ENCODE data around the gene MCOLN1. TPM values are rescaled to one million over a fixed set of nuclear protein-coding genes. Genes with fewer than 3 reads are reported as not detected.
A peak's percentile ranks its signal among the peaks of the same experiment; 100 is the strongest.

The MCOLN1 gene
- total RNA-seq, 1 experiment from 2014 or later = 10.2 TPM

- ChIA-PET CTCF (no interaction called here), POLR2A (ENCODE audit: unreplicated experiment) (no interaction called here)
- H3K9me2 ChIP-seq (replicated peaks; ENCODE audit: low read length) = no peaks in the 10 kb centered on the region
- H3K27me3 ChIP-seq (ENCODE audit: low read length) = no peaks in the 10 kb centered on the region
- TF ChIP-seq CTCF (conservative IDR thresholded peaks at IDR 0.05; ENCODE audit: low read depth, low read length) = no peak
- no peak for TF ChIP-seq EZH2phosphoT487 (IDR thresholded peaks at IDR 0.05; ENCODE audit: borderline replicate concordance, low read length)
- no peak for TF ChIP-seq EZH2 (IDR thresholded peaks at IDR 0.05; ENCODE audit: low read length, unreplicated experiment)
- H3K9ac ChIP-seq (ENCODE audit: low read length) = no peak overlapping the region
- BruUV-seq (replicated peaks) = no TSS peak
- no peak overlapping the region for H3K27ac ChIP-seq (ENCODE audit: low read length)
- no peak for ATAC-seq
- H3K79me2 ChIP-seq (ENCODE audit: low read length) = peaks cover 9% of the 10 kb centered on the region
- no peaks in the 10 kb centered on the region for H3F3A ChIP-seq (ENCODE audit: low read length, unreplicated experiment)
- no peak overlapping the region for H3K4me3 ChIP-seq (ENCODE audit: low read length)
- H3K36me3 ChIP-seq (ENCODE audit: low read depth, low read length) = peaks cover 40% of the 10 kb centered on the region
- intact Hi-C loops (cut with micrococcal nuclease) = loop anchor here (10.0 kb wide), 1 partner anchor 1855 kb away; the partner anchor contains the start of genes HSD11B1L and MICOS13
- peaks cover 5% of the 10 kb centered on the region; the same call in 1 of the 2 replicates for H3K4me1 ChIP-seq (ENCODE audit: insufficient read depth, low read length)
- no peak overlapping the region for H3K4me2 ChIP-seq (ENCODE audit: low read length)
- no peaks in the 10 kb centered on the region for H3K9me3 ChIP-seq (ENCODE audit: low read length)
- H4K20me1 ChIP-seq (ENCODE audit: low read length) = no peaks in the 10 kb centered on the region
- H2AFZ ChIP-seq (ENCODE audit: low read length) = no peak overlapping the region
- no peak for DNase-seq
Measured at GRCh38 chr19:7539827-7540425, 17.5 kb downstream of the MCOLN1 start.

- Histone ChIP-seq H3K4me2 (ENCODE audit: low read length) (no peak overlapping the region), H3K9me2 (replicated peaks; ENCODE audit: low read length) (no peaks in the 10 kb centered on the region), H3K27me3 (ENCODE audit: low read length) (no peaks in the 10 kb centered on the region), H3K9ac (ENCODE audit: low read length) (no peak overlapping the region), H3K27ac (ENCODE audit: low read length) (no peak overlapping the region), H3K79me2 (ENCODE audit: low read length) (peaks cover 6% of the 10 kb centered on the region), H3K9me3 (ENCODE audit: low read length) (no peaks in the 10 kb centered on the region), H3K4me3 (ENCODE audit: low read length) (no peak overlapping the region), H4K20me1 (ENCODE audit: low read length) (no peaks in the 10 kb centered on the region), H2AFZ (ENCODE audit: low read length) (no peak overlapping the region), H3K36me3 (ENCODE audit: low read depth, low read length) (peaks cover 40% of the 10 kb centered on the region), H3K4me1 (ENCODE audit: insufficient read depth, low read length) (peaks cover 5% of the 10 kb centered on the region; the same call in 1 of the 2 replicates), H3F3A (ENCODE audit: low read length, unreplicated experiment) (no peaks in the 10 kb centered on the region)
- ATAC-seq = peak; percentile 90
- no TSS peak for BruUV-seq (replicated peaks)
- POLR2A ChIA-PET (ENCODE audit: unreplicated experiment) = no interaction called here
- no peak for TF ChIP-seq CTCF (conservative IDR thresholded peaks at IDR 0.05; ENCODE audit: low read depth, low read length)
- no peak for TF ChIP-seq EZH2 (IDR thresholded peaks at IDR 0.05; ENCODE audit: low read length, unreplicated experiment)
- no peak for TF ChIP-seq EZH2phosphoT487 (IDR thresholded peaks at IDR 0.05; ENCODE audit: borderline replicate concordance, low read length)
- CTCF ChIA-PET = no interaction called here
- intact Hi-C loops (cut with micrococcal nuclease) = no loop called here
- DNase-seq = peak; percentile 45
Measured at GRCh38 chr19:7540761-7541474, 18.5 kb downstream of the MCOLN1 start.

- POLR2A ChIA-PET (ENCODE audit: unreplicated experiment) = no interaction called here
- H3K36me3 ChIP-seq (ENCODE audit: low read depth, low read length) = peaks cover 40% of the 10 kb centered on the region
- peaks cover under 1% of the 10 kb centered on the region; the same call in 1 of the 2 replicates for H3K79me2 ChIP-seq (ENCODE audit: low read length)
- H4K20me1 ChIP-seq (ENCODE audit: low read length) = no peaks in the 10 kb centered on the region
- DNase-seq (no peak), ATAC-seq (no peak)
- no peaks in the 10 kb centered on the region for H3K27me3 ChIP-seq (ENCODE audit: low read length)
- BruUV-seq (replicated peaks) = no TSS peak
- H2AFZ ChIP-seq (ENCODE audit: low read length) = no peak overlapping the region
- no peaks in the 10 kb centered on the region for H3K9me3 ChIP-seq (ENCODE audit: low read length)
- intact Hi-C loops (cut with micrococcal nuclease) = no loop called here
- CTCF ChIA-PET = no interaction called here
- H3K27ac ChIP-seq (ENCODE audit: low read length) = no peak overlapping the region
- H3K9ac ChIP-seq (ENCODE audit: low read length) = no peak overlapping the region
- no peak for TF ChIP-seq EZH2phosphoT487 (IDR thresholded peaks at IDR 0.05; ENCODE audit: borderline replicate concordance, low read length)
- TF ChIP-seq CTCF (conservative IDR thresholded peaks at IDR 0.05; ENCODE audit: low read depth, low read length) = no peak
- TF ChIP-seq EZH2 (IDR thresholded peaks at IDR 0.05; ENCODE audit: low read length, unreplicated experiment) = no peak
- no peak overlapping the region for H3K4me3 ChIP-seq (ENCODE audit: low read length)
- no peaks in the 10 kb centered on the region for H3F3A ChIP-seq (ENCODE audit: low read length, unreplicated experiment)
- H3K4me2 ChIP-seq (ENCODE audit: low read length) = no peak overlapping the region
- no peaks in the 10 kb centered on the region for H3K9me2 ChIP-seq (replicated peaks; ENCODE audit: low read length)
- peaks cover under 1% of the 10 kb centered on the region; the same call in 1 of the 2 replicates for H3K4me1 ChIP-seq (ENCODE audit: insufficient read depth, low read length)
Measured at GRCh38 chr19:7541475-7541824, 19.0 kb downstream of the MCOLN1 start.

Data from PC-3 (cell line).